ENCODE results near the gene ADAT3.

The ADAT3 gene

DNA sequence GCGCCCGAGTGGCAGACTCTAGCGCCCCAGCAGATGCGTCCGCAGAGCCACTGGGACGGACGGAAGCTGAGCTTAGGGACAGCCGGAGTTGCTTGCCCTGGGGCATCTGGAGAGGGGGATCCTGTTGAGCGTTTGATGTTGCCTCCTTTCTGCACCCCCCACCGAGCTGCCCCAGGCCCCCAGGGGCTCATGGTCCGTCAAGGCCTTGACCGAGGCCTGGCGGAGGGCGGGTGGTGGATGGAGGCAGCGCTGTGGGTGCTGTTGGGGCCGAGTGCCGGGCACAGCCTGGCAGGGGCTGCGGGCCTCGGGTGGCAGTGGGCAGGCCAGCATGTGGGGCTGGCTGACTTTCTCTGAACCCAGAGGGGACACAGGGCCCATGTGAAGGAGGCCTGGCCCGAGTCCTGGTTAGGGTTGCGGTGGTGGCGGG is 38.5 kb downstream of the ADAT3 start:
- no peaks in the 10 kb centered on the region for H3K9me3 ChIP-seq
- H3K36me3 ChIP-seq = no peaks in the 10 kb centered on the region
- peak overlapping the region; percentile 72 to 89 for H3K4me3 ChIP-seq (ENCODE audit: low read depth in 1 of 2, low read length in 1 of 2)
- TF ChIP-seq, protein P1, sequence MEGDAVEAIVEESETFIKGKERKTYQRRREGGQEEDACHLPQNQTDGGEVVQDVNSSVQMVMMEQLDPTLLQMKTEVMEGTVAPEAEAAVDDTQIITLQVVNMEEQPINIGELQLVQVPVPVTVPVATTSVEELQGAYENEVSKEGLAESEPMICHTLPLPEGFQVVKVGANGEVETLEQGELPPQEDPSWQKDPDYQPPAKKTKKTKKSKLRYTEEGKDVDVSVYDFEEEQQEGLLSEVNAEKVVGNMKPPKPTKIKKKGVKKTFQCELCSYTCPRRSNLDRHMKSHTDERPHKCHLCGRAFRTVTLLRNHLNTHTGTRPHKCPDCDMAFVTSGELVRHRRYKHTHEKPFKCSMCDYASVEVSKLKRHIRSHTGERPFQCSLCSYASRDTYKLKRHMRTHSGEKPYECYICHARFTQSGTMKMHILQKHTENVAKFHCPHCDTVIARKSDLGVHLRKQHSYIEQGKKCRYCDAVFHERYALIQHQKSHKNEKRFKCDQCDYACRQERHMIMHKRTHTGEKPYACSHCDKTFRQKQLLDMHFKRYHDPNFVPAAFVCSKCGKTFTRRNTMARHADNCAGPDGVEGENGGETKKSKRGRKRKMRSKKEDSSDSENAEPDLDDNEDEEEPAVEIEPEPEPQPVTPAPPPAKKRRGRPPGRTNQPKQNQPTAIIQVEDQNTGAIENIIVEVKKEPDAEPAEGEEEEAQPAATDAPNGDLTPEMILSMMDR (IDR thresholded peaks at IDR 0.05) = no peak
- peak overlapping the region; percentile 100 for H3K27ac ChIP-seq
- peaks cover 39 to 43% of the 10 kb centered on the region in 2 experiments for H3K4me1 ChIP-seq (ENCODE audit: control insufficient read depth in 1 of 2, insufficient read depth in 1 of 2, low read depth in 1 of 2, low read length in 1 of 2)
- no peaks in the 10 kb centered on the region for H3K27me3 ChIP-seq

DNA sequence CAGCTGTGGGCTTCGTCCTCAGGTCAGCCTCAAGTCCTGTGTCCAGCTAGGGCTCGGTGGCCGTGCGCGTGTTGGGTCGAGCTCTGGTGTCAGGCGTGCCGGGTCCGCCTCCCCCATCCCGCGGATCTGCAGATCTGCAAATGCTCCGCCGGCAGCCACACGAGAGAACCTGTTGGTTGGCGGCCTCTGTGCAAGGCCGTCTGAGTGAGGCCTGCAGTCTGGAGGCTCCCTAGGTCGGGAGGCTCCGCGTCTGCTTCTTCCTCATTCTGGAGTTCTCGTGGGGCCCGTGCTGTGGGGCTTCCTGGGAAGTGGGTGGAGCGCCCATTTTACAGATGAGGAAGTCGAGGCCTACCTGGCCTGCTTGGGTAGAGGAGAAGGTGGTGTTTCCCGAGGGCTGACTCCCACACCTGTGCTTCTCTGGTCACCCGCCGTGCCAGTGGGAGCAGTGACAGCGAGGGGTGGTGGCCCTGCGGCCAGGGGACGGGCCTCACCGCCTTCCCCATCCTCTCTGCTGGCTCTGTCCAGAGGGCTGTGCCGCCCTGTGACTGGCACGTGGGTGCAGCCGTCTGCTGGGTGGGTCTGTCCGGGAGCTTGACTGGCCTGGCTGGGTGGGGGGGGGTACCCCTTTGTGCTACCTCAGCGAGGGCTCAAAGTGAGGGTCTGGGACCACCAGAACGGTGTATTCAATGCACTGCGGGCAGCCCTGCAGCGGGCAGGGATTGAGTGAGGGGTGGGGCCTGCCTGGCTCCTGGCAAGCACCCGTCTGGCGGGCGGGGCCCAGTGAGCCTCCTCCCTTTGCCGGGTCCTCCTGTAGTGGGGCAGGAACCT is 39.1 kb downstream of the ADAT3 start:
- Histone ChIP-seq H3K27ac (peak overlapping the region; percentile 100), H3K36me3 (peaks cover 2% of the 10 kb centered on the region), H3K27me3 (no peaks in the 10 kb centered on the region), H3K4me3 (ENCODE audit: low read depth in 1 of 2, low read length in 1 of 2) (peak overlapping the region; percentile 72 to 89), H3K9me3 (no peaks in the 10 kb centered on the region), H3K4me1 (ENCODE audit: control insufficient read depth in 1 of 2, insufficient read depth in 1 of 2, low read depth in 1 of 2, low read length in 1 of 2) (peaks cover 45 to 48% of the 10 kb centered on the region in 2 experiments)
- TF ChIP-seq, protein P1 (IDR thresholded peaks at IDR 0.05) = no peak

DNA sequence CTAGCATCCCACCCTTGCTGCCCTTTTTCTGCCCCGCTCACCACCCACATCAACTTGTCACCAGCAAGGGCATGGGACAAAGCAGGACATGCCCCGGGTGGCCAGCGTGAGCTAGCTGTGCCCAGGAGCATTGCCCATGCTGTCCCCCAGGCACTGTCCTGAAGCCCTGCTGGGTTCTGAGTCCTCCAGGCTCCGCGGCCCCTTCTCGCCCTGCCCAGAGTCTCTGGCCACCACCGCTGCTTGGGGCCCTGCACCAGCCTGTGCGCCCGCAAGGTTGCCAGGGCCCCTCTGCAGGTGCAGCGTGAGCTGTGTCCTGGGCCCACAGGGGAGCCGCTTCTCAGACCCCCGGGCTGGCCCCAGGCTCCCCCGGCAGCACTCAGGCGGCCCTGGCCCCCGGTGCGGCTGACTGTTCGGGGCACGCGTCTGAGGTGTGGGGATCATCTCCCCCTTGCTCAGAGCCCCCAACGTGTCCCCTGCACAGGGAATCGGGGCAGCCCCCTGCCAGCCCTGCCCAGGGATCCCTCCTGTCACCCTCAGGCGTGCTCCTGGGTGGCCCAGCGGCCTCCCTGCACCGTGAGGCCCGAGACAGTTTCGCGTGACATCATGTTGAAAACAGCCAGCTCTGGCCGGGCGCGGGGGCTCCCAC is 39.8 kb downstream of the ADAT3 start:
- H3K4me3 ChIP-seq (ENCODE audit: low read depth in 1 of 2, low read length in 1 of 2) = peak overlapping the region in 1 of 2 experiments; percentile 72
- H3K4me1 ChIP-seq (ENCODE audit: control insufficient read depth in 1 of 2, insufficient read depth in 1 of 2, low read depth in 1 of 2, low read length in 1 of 2) = peaks cover 39 to 41% of the 10 kb centered on the region in 2 experiments
- no peaks in the 10 kb centered on the region for H3K9me3 ChIP-seq
- H3K27ac ChIP-seq = peak overlapping the region; percentile 100
- no peaks in the 10 kb centered on the region for H3K27me3 ChIP-seq
- H3K36me3 ChIP-seq = peaks cover 8% of the 10 kb centered on the region
- TF ChIP-seq, protein P1 (IDR thresholded peaks at IDR 0.05) = no peak

DNA sequence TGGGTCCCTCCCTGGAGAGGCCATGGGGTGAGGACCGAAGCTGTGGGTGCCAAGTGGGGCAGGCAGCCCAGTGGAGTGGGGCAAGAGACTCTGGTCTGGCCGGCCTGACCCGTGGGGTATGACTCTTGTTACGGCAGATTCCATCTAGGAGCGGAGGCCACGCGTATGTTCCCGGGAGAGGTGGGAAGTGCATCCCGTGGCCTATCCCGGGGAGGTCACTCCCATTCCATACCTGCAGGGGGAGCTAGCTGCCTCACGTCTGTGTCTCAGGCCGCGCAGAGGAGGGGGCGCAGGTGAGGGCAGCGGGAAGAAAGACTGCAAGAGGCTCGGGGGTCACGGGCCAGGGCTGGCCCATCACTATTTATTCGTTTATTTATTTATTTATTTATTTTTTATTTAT is 40.7 kb downstream of the ADAT3 start:
- H3K4me1 ChIP-seq (ENCODE audit: control insufficient read depth in 1 of 2, insufficient read depth in 1 of 2, low read depth in 1 of 2, low read length in 1 of 2) = peaks cover 34 to 36% of the 10 kb centered on the region in 2 experiments
- TF ChIP-seq, protein P1 (IDR thresholded peaks at IDR 0.05) = peak; percentile 59
- no peak overlapping the region for H3K4me3 ChIP-seq (ENCODE audit: low read depth in 1 of 2, low read length in 1 of 2)
- no peak overlapping the region for H3K27ac ChIP-seq
- H3K36me3 ChIP-seq = peaks cover 14% of the 10 kb centered on the region
- no peaks in the 10 kb centered on the region for H3K27me3 ChIP-seq
- no peaks in the 10 kb centered on the region for H3K9me3 ChIP-seq

DNA sequence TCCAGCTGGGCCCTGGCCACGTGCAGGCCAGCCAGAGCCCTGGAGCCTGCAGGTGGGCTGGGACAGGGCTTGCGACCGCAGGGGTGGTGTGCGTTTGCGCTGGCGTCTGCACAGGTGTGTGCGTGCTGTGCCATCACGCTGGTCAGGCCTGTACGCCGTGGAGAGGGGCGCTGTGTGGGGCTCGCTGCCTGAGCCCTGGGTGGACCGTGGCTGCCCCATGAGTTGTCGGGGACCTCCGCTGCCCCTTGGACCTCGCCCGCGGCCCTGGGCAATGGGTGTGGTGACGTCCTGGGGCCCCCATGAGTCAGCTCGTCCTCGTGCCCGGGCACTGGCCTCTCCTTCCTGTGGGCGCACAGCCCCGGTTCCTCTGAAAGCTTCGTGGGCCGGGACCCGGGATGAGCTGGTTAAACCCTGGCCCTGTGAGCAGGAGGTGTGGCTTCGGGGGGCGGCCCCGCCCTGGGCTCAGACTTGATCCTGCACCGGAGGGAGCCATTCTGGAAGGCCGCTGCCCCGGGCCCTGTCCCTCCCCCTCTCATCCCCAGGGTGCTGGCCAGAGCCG is 42.5 kb downstream of the ADAT3 start:
- Histone ChIP-seq H3K9me3 (no peaks in the 10 kb centered on the region), H3K27ac (no peak overlapping the region), H3K36me3 (peaks cover 24% of the 10 kb centered on the region), H3K4me3 (ENCODE audit: low read depth in 1 of 2, low read length in 1 of 2) (no peak overlapping the region), H3K27me3 (no peaks in the 10 kb centered on the region), H3K4me1 (ENCODE audit: control insufficient read depth in 1 of 2, insufficient read depth in 1 of 2, low read depth in 1 of 2, low read length in 1 of 2) (peaks cover 36 to 39% of the 10 kb centered on the region in 2 experiments)
- TF ChIP-seq, protein P1 (IDR thresholded peaks at IDR 0.05) = no peak
